HG02884 (cell line): ENCODE results near the gene ZC3H14.

ENCODE experiments used
- ATAC-seq: cut with Tn5 transposase; IDR thresholded peaks from one replicate; pipeline ENCODE4 v1.9.1; 2021; ENCODE audit warnings: mild to moderate bottlenecking, moderate library complexity; ENCODE audit not compliant: unreplicated experiment

Gene ZC3H14

DNA sequence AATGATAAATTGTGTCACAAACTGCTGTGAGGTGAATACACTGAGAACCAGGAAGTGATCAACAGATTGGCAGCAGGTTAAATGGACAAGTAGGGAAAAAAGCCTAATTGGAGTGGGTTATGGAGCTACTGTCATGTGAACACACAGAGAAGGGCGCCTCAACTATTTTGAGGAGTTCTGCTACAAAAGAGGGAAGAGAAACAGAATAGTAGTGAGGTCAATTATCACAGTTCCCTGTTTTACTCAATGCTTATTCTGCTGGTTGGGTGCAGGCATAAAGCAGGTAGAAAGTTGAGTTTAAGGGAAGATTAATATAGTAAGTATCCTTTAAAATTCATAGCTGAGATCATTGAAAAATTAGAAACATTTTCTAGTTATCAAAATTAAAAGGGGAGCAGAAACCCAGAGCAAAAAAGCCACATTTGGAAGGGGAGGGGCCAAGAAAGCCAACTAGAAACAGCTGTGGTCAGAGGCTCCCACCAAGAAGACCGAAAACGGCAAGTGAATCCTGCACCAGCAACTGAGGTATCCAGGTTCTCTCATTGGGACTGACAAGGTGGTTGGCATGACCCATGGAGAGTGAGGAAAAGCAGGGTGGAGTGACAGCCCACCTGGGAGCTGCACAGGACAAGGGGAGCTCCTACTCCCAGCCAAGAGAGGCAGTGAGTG is 105.7 kb downstream of the ZC3H14 start:
- peak; percentile 68 for ATAC-seq

DNA sequence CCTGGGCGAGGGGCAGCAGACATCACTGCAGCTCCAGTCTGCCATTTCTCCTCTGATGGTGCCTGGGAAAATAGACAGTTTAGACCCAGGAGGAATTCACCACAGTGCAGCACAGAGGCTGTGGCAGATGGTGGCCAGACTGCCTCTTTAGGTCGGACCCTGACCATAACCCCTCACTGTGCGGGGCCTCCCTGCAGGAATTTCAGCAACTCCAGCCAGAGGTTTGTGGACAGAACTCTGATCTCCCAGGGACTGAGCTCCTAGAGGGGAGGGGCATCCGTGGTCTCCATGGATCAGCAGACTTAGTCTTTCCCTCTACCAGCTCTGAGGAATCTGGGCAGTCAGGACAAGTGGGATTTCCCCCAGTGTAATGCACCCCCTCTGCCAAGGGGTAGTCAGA is 106.5 kb downstream of the ZC3H14 start:
- no peak for ATAC-seq
